Measurements from ENCODE around the gene IPO4.

The IPO4 gene

GRCh38 chr14:24135584-24135833, 53.1 kb downstream of the IPO4 start:
- H2AFZ ChIP-seq (ENCODE audit: low read length) = peak overlapping the region; percentile 81
- H3K9me3 ChIP-seq (replicated peaks; ENCODE audit: insufficient read depth, low read length) = no peaks in the 10 kb centered on the region
- 0 out of 2 replicates have a peak, but pooled peaks cover 2% of the 10 kb centered on the region for H3K36me3 ChIP-seq (replicated peaks; ENCODE audit: insufficient read depth, low read length)
- H3K4me3 ChIP-seq (ENCODE audit: low read length) = peak overlapping the region; percentile 64
- H3K4me2 ChIP-seq (ENCODE audit: low read depth, low read length) = peak overlapping the region; percentile 77
- peak overlapping the region; percentile 29; the same call in 1 of the 2 replicates for H3K27ac ChIP-seq (ENCODE audit: low read length)
- peaks cover 11% of the 10 kb centered on the region; the same call in 1 of the 2 replicates for H3K4me1 ChIP-seq (ENCODE audit: low read length)
- no peak for DNase-seq
- H4K20me1 ChIP-seq (ENCODE audit: insufficient read depth, low read length) = no peaks in the 10 kb centered on the region
- 0 out of 2 replicates have a peak, but pooled peaks cover 2% of the 10 kb centered on the region for H3F3A ChIP-seq (ENCODE audit: insufficient read depth, low read length)
- H3K9me2 ChIP-seq (replicated peaks; ENCODE audit: insufficient read depth, low read length) = no peaks in the 10 kb centered on the region
- H3K9ac ChIP-seq (ENCODE audit: low read length) = peak overlapping the region; percentile 45; the same call in 1 of the 2 replicates
- no peaks in the 10 kb centered on the region for H3K27me3 ChIP-seq (replicated peaks; ENCODE audit: insufficient read depth, low read length)
- H3K79me2 ChIP-seq (ENCODE audit: low read length) = peaks cover 40% of the 10 kb centered on the region
- TF ChIP-seq EZH2phosphoT487 (IDR thresholded peaks at IDR 0.05; ENCODE audit: low read length) = no peak
- TF ChIP-seq CTCF (IDR thresholded peaks at IDR 0.05; ENCODE audit: low read length) = no peak
- no peak for TF ChIP-seq EZH2 (optimal IDR thresholded peaks at IDR 0.05; ENCODE audit: low read depth, low read length)

GRCh38 chr14:24133735-24134134, 54.9 kb downstream of the IPO4 start:
- 0 out of 2 replicates have a peak, but pooled peaks cover 2% of the 10 kb centered on the region for H3K4me1 ChIP-seq (ENCODE audit: low read length)
- no peak overlapping the region for H3K4me2 ChIP-seq (ENCODE audit: low read depth, low read length)
- H3K36me3 ChIP-seq (replicated peaks; ENCODE audit: insufficient read depth, low read length) = 0 out of 2 replicates have a peak, but pooled peaks cover 2% of the 10 kb centered on the region
- no peaks in the 10 kb centered on the region for H3K9me3 ChIP-seq (replicated peaks; ENCODE audit: insufficient read depth, low read length)
- no peak overlapping the region for H3K4me3 ChIP-seq (ENCODE audit: low read length)
- TF ChIP-seq CTCF (IDR thresholded peaks at IDR 0.05; ENCODE audit: low read length) (no peak), EZH2 (optimal IDR thresholded peaks at IDR 0.05; ENCODE audit: low read depth, low read length) (no peak), EZH2phosphoT487 (IDR thresholded peaks at IDR 0.05; ENCODE audit: low read length) (no peak)
- H3K9me2 ChIP-seq (replicated peaks; ENCODE audit: insufficient read depth, low read length) = no peaks in the 10 kb centered on the region
- peaks cover 26% of the 10 kb centered on the region for H3K79me2 ChIP-seq (ENCODE audit: low read length)
- H4K20me1 ChIP-seq (ENCODE audit: insufficient read depth, low read length) = no peaks in the 10 kb centered on the region
- H3F3A ChIP-seq (ENCODE audit: insufficient read depth, low read length) = 0 out of 2 replicates have a peak, but pooled peaks cover 2% of the 10 kb centered on the region
- no peaks in the 10 kb centered on the region for H3K27me3 ChIP-seq (replicated peaks; ENCODE audit: insufficient read depth, low read length)
- H3K27ac ChIP-seq (ENCODE audit: low read length) = no peak overlapping the region
- H2AFZ ChIP-seq (ENCODE audit: low read length) = no peak overlapping the region
- H3K9ac ChIP-seq (ENCODE audit: low read length) = no peak overlapping the region
- DNase-seq = no peak

- no peaks in the 10 kb centered on the region for H3K9me3 ChIP-seq (replicated peaks; ENCODE audit: insufficient read depth, low read length)
- H3K27me3 ChIP-seq (replicated peaks; ENCODE audit: insufficient read depth, low read length) = no peaks in the 10 kb centered on the region
- no peaks in the 10 kb centered on the region for H4K20me1 ChIP-seq (ENCODE audit: insufficient read depth, low read length)
- no peak overlapping the region for H3K4me2 ChIP-seq (ENCODE audit: low read depth, low read length)
- H3K4me1 ChIP-seq (ENCODE audit: low read length) = 0 out of 2 replicates have a peak, but pooled peaks cover 2% of the 10 kb centered on the region
- 0 out of 2 replicates have a peak, but pooled peaks cover 2% of the 10 kb centered on the region for H3F3A ChIP-seq (ENCODE audit: insufficient read depth, low read length)
- no peaks in the 10 kb centered on the region for H3K36me3 ChIP-seq (replicated peaks; ENCODE audit: insufficient read depth, low read length)
- H3K27ac ChIP-seq (ENCODE audit: low read length) = no peak overlapping the region
- TF ChIP-seq EZH2phosphoT487 (IDR thresholded peaks at IDR 0.05; ENCODE audit: low read length) (no peak), CTCF (IDR thresholded peaks at IDR 0.05; ENCODE audit: low read length) (no peak), EZH2 (optimal IDR thresholded peaks at IDR 0.05; ENCODE audit: low read depth, low read length) (no peak)
- H3K9ac ChIP-seq (ENCODE audit: low read length) = no peak overlapping the region
- H3K79me2 ChIP-seq (ENCODE audit: low read length) = peaks cover 20% of the 10 kb centered on the region
- no peak overlapping the region for H3K4me3 ChIP-seq (ENCODE audit: low read length)
- no peaks in the 10 kb centered on the region for H3K9me2 ChIP-seq (replicated peaks; ENCODE audit: insufficient read depth, low read length)
- H2AFZ ChIP-seq (ENCODE audit: low read length) = no peak overlapping the region
- no peak for DNase-seq
These were observed 55.6 kb downstream of the IPO4 start for GRCh38 chr14:24132976-24133375.
